Stimulated activated CD8-positive, alpha-beta memory T cell treated with anti-CD3 and anti-CD28 coated beads, Interleukin-15, amount 100 ng/mL, for 4 hours (primary cell): ENCODE data around the gene RPP25L.

Source experiments
- DNase-seq, 2 donors: peaks; one replicate each; pipeline ENCODE4 v3.0.0-alpha.2; 2020; ENCODE audit warnings: low read depth in 2 of 2

The RPP25L gene

DNA sequence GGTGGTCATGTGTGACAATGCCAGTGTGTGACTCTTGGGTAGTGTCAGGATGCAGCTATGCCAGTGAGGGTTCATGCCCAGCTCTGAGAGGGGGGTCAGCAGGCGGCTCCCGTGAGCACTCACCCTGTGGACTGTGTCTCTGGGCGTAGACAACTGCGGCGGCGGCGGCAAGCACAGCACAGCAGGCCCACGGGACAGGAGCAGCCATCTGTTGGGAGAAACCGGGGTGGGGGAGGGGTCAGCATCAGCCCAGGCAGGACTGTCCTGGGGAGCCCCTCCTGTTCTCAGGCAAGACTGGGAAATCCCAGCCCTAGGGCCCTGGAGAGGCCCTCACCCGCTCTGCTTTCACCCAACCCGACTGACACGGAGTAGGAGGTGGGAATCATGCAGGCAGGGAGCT lies 43.1 kb downstream of the RPP25L start:
- DNase-seq: no peak

DNA sequence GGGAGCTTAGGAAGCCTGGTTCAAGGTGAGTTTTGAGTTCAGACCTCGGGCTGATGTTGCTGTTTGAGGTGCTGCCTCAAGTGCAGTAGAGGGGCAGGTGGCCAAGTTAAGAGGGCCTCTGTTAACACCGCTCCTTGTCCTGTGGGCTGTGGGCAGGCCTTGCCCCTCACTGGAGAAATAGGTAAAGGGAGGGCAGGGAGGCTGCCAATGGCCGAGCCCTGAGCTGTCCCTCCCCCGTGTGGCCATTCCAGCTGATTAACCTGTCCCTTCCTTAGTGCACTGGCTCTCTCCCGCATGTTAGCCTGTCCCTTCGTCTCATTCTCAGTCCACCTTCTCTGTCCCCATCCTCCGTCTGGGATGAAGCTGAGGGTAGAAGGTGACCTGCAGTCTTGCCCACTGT lies 43.8 kb downstream of the RPP25L start:
- DNase-seq: no peak

DNA sequence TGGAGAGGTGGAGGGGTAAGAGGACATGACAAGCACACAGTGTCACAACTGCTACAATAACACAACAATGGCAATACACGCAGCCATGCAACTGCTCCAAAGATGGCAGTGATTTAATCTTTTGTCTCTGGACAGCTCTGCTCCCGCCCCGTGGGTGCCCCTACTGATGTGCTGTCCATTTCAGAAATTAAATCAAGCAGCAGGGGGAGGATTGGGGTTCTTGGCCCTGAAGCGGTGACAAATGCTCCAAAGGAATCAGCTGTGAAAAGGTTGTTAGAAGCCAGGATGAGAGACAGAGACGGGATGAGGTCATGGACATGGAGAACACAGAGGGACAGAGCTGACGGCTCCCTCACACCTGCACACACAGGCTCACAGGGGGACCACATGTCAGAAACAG lies 44.9 kb downstream of the RPP25L start:
- no peak for DNase-seq

DNA sequence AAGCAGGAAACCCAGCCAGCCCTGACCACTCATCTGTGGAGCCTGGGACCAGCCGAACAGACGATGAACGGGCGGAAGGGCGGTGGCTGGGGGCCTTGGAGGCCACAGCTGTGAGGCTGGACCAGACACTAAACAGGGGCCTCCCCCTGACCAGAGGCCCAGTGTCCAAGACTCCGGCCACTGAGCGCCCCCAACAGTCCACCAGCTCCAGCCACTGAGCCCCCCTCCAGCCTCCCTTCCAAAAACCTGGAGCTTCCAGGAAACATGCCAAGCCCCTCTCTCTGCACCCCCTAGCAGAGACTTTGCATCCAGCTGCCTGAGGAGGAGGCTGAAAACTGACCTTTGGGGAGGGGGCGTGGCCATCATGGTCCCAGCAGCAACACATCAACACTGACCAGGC lies 45.6 kb downstream of the RPP25L start:
- DNase-seq: no peak

DNA sequence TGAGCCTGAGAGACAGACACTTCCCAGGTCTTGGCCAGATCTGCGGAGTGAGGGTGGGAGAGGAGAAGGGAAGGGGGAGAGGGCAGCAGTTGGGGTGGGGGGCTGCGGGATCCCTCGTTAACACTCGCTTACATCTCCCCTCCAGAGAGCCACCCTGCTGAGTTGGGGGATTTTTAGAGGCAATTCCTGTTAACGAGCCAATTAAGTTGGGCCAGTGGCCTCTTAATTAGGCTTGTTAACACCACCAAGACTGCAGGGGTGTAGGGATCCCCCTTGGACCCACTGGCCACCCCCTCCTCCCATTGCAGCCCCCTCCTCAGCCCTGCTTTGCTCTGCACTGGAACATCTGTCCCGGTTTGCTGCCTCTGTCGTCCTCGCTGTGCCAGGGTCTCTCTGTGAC lies 46.0 kb downstream of the RPP25L start:
- no peak for DNase-seq

DNA sequence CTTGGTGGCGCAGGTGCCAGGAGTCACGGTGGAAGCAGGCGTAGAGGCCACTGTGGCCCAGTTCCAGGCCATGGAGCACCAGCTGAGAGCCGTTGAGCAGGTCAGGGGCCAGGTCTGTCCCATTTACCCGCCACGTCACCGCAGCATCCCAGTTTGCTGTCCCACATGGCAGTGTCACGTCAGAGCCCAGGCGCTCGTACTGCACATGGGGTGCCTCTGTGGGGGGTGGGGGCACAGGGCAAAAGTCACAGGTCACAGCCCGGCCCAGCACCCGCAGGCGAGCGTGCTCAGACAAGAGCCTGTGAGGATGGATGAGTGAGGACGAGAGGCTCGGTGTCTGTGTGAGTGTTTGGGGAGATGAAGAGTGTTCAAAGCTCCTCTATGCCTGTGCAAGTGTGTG lies 47.3 kb downstream of the RPP25L start:
- no peak for DNase-seq

DNA sequence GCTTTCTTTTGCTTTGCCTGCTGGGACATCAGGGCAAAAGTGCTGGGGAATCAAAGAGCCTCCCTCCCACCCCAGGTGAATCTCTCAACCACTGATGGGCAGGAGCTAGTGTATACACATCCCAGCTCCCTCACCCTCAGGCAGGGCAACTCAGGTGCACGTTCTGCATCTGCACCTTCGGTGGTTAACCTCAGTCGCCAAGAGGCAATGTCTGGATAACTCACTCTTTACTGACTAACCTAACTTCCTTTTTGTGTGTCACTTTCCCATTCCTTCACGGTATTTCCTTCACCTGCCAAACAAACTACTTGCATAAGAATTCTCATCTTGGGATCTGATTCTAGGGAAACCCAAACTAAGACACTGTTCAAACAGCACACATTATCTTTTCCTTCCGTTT lies 48.6 kb downstream of the RPP25L start:
- no peak for DNase-seq

DNA sequence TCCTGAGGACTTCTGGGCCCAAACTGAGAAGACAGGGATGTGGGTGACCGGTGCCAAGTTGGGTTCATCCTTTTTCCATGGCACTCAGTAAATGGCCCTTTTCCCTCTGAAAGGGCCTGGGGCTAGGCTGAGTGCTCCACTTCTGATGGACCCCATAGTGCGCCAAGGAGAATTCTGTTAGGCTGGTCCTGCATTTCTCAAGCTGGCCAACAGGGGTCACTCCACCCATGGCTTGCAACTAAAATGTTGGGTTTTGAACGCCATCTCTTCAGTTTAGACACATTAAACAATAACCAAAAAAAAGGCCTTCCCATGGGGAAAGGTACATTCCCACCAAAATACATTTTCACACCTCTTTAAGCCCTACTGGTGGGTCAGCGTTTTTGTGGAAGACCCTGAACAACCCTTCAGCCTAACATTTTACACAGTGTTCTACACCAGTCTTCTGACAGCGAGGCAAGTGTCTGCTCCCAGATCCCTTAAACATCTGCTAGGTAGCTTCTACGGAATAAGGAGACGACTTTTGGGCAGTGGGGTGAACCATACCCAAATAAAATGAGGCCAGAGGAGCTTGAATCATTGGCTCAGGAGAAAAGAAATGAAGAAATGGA lies 49.7 kb downstream of the RPP25L start:
- DNase-seq: no peak

DNA sequence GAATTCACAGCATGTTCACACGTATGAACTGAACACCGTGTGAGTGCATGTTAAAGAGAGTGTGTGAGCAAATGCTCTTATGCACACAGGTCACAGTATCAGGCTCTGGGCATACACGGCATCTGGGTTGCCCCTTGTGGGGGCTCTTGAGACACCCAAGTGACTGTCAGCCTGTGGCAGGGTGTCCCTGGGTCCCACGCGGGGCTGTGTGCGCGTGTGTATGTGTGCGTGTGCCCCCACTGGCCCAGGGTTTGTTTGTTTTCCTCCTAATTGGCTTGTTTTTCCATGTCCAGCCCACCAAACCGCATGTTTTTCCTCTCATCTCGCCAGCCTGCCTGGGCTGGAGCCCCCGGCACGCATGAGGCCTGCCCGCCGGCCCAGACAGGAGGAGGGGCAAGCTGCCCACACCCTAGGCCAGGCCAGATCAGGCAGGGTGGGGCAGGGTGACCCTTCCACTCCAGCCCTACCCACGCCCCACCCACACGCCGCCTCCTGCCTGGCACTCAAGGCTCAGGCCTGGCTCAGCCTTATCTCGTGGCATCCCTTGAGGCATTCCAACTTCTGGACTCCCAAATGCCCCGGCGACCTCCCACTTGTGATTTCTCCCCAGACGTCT lies 51.2 kb downstream of the RPP25L start:
- DNase-seq: no peak
